ENCODE measurements around the gene SH3PXD2A. TPM values are rescaled to one million over a fixed set of nuclear protein-coding genes. Genes with fewer than 3 reads are reported as not detected.

The SH3PXD2A gene
- total RNA-seq, 2 experiments from 2014 or later, result 6.5 to 7.4 TPM

DNA sequence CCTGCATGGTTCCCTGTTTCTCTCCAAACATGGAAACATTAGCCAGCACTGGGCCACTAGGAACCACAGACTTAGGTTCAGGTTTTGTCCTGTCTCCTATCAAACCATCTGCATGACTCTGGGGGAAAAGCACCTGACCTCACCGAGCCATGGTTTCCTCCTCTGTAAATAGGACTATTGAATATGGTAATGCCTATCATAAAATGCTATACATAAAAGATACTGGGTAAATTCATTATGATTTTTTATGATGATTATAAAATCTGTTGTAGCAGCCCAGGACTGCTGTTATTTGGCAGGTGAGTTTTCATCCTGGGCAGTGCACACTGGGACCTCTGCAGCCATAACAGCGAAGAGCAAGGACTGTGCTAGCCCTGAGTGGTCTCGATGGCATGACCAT lies 131.8 kb downstream of the SH3PXD2A start:
- ChIA-PET CTCF (interaction anchor here (2.7 kb wide), 1 partner anchor 10 kb away, joined by 13 read pairs; no protein-coding TSS in a partner anchor), POLR2A (no interaction called here)
- no peak for ATAC-seq
- DNase-seq, result no peak
- Mint-ChIP-seq H3K9me3 (no peaks in the 10 kb centered on the region), H3K36me3 (ENCODE audit: low read depth) (no peaks in the 10 kb centered on the region), H3K4me3 (no peak overlapping the region), H3K27ac (no peak overlapping the region), H3K27me3 (no peaks in the 10 kb centered on the region), H3K4me1 (ENCODE audit: low read depth) (peaks cover 6% of the 10 kb centered on the region)
- intact Hi-C loops (cut with micrococcal nuclease), result no loop called here
- TF ChIP-seq, protein P1, sequence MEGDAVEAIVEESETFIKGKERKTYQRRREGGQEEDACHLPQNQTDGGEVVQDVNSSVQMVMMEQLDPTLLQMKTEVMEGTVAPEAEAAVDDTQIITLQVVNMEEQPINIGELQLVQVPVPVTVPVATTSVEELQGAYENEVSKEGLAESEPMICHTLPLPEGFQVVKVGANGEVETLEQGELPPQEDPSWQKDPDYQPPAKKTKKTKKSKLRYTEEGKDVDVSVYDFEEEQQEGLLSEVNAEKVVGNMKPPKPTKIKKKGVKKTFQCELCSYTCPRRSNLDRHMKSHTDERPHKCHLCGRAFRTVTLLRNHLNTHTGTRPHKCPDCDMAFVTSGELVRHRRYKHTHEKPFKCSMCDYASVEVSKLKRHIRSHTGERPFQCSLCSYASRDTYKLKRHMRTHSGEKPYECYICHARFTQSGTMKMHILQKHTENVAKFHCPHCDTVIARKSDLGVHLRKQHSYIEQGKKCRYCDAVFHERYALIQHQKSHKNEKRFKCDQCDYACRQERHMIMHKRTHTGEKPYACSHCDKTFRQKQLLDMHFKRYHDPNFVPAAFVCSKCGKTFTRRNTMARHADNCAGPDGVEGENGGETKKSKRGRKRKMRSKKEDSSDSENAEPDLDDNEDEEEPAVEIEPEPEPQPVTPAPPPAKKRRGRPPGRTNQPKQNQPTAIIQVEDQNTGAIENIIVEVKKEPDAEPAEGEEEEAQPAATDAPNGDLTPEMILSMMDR (IDR thresholded peaks at IDR 0.05), result no peak

DNA sequence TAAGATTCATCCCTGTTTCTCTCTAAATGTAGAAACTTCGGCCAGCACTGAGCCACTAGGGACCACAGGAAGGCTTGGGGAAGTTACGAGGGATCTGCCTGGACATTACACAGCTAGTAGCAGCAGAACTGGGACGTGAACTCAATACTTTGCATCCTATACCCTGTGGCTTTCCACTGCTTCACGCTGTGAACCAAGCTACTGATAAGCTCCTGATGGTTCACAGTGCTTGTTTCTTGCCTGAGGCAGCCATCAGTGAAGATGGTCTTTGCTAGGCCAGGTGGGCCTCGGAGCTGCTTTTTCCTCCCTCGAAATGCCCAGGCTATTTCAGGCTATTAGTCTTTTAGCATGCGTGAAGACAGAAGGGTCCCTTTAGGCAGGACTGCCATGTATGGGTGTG lies 132.7 kb downstream of the SH3PXD2A start:
- H3K4me3 Mint-ChIP-seq, result no peak overlapping the region
- H3K27ac Mint-ChIP-seq, result no peak overlapping the region
- H3K36me3 Mint-ChIP-seq (ENCODE audit: low read depth), result no peaks in the 10 kb centered on the region
- POLR2A ChIA-PET, result no interaction called here
- H3K27me3 Mint-ChIP-seq, result no peaks in the 10 kb centered on the region
- CTCF ChIA-PET, result interaction anchor here (1.1 to 2.7 kb wide), 4 partner anchors 10 to 133 kb away, joined by 3 to 13 read pairs (median 5); partner anchors contain the start of gene SH3PXD2A
- DNase-seq (no peak), ATAC-seq (no peak)
- TF ChIP-seq, protein P1 (IDR thresholded peaks at IDR 0.05), result no peak
- H3K4me1 Mint-ChIP-seq (ENCODE audit: low read depth), result peaks cover 6% of the 10 kb centered on the region
- no peaks in the 10 kb centered on the region for H3K9me3 Mint-ChIP-seq
- intact Hi-C loops (cut with micrococcal nuclease), result no loop called here

GRCh38 chr10:103720964-103721335 lies 134.4 kb downstream of the SH3PXD2A start:
- ATAC-seq (no peak), DNase-seq (no peak)
- intact Hi-C loops (cut with micrococcal nuclease), result no loop called here
- peaks cover 6% of the 10 kb centered on the region for H3K4me1 Mint-ChIP-seq (ENCODE audit: low read depth)
- TF ChIP-seq, protein P1 (IDR thresholded peaks at IDR 0.05), result no peak
- no peak overlapping the region for H3K4me3 Mint-ChIP-seq
- no peaks in the 10 kb centered on the region for H3K36me3 Mint-ChIP-seq (ENCODE audit: low read depth)
- ChIA-PET POLR2A (no interaction called here), CTCF (interaction anchor here (1.1 to 2.7 kb wide), 3 partner anchors 8 to 164 kb away, joined by 3 to 13 read pairs (median 7); no protein-coding TSS in a partner anchor)
- H3K27me3 Mint-ChIP-seq, result no peaks in the 10 kb centered on the region
- no peak overlapping the region for H3K27ac Mint-ChIP-seq
- no peaks in the 10 kb centered on the region for H3K9me3 Mint-ChIP-seq

DNA sequence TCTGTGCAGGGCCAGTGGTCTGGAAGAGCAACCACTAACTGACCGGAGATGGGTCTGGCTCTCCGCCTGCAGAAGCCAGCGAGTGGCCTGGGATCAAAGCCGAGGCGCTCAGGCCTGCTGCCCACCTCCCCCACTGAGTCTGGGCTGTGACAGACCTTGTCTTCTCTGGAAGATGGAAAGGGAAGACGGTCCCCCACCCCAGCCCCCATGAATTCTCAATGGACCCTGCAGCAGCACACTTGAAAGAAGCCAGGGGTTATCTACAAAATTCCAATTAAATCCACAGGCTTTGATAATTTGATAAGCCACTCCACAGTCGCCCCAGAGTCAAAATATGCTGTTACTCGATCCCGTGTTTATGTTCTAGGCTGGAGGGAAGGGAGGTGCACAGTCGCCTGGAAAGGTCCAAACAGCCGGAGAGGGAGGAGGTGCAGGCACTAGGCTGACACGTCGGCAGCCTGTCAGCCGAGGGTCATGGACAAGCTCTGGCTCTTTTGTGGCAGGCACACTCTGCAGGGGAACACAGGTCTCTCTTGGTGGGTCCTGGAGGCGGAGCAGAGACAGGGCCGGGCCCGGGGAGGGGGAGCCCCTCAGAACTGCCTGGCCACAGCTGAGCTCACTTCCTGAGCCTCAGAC lies 134.9 kb downstream of the SH3PXD2A start:
- Mint-ChIP-seq H3K9me3 (no peaks in the 10 kb centered on the region), H3K4me3 (no peak overlapping the region), H3K27me3 (no peaks in the 10 kb centered on the region), H3K27ac (no peak overlapping the region), H3K4me1 (ENCODE audit: low read depth) (peaks cover 6% of the 10 kb centered on the region), H3K36me3 (ENCODE audit: low read depth) (no peaks in the 10 kb centered on the region)
- TF ChIP-seq, protein P1 (IDR thresholded peaks at IDR 0.05), result no peak
- POLR2A ChIA-PET, result no interaction called here
- DNase-seq, result no peak
- intact Hi-C loops (cut with micrococcal nuclease), result no loop called here
- CTCF ChIA-PET, result no interaction called here
- no peak for ATAC-seq

GRCh38 chr10:103719036-103719435 lies 136.3 kb downstream of the SH3PXD2A start:
- DNase-seq, result no peak
- Mint-ChIP-seq H3K9me3 (no peaks in the 10 kb centered on the region), H3K27me3 (no peaks in the 10 kb centered on the region), H3K4me1 (ENCODE audit: low read depth) (peaks cover 6% of the 10 kb centered on the region), H3K27ac (no peak overlapping the region), H3K4me3 (no peak overlapping the region), H3K36me3 (ENCODE audit: low read depth) (no peaks in the 10 kb centered on the region)
- TF ChIP-seq, protein P1 (IDR thresholded peaks at IDR 0.05), result no peak
- ATAC-seq, result peak; percentile 34
- intact Hi-C loops (cut with micrococcal nuclease), result no loop called here
- CTCF ChIA-PET, result interaction anchor here (0.6 to 1.3 kb wide), 2 partner anchors 33 to 40 kb away, joined by 3 read pairs; no protein-coding TSS in a partner anchor
- POLR2A ChIA-PET, result interaction anchor here (0.7 to 0.8 kb wide), 2 partner anchors 140 to 142 kb away, joined by 3 to 4 read pairs; no protein-coding TSS in a partner anchor

Measured in activated CD8-positive, alpha-beta T cell treated with anti-CD3 and anti-CD28 coated beads for 36 hours (primary cell).